HepG2 (cell line): ENCODE results near the gene PANK2. TPM values are rescaled to one million over a fixed set of nuclear protein-coding genes. Genes with fewer than 3 reads are reported as not detected.

ENCODE experiments used
- ATM ChIP-seq: fragments of 450-650 bp; IDR thresholded peaks from 2 replicates; pipeline ENCODE4 v1.7.1; 2017; ENCODE audit warnings: mild to moderate bottlenecking, borderline replicate concordance
- BCL6 ChIP-seq: IDR thresholded peaks from 2 replicates; pipeline ENCODE4 v1.6.1; 2016; ENCODE audit warnings: missing genetic modification reagents, missing compliant biosample characterization
- DR1 ChIP-seq: sonication (generic); formaldehyde crosslinking; IDR thresholded peaks from 2 replicates; pipeline ENCODE4 v1.8.0; 2021; ENCODE audit warnings: mild to moderate bottlenecking, missing genetic modification reagents, inconsistent platforms
- ESRRA ChIP-seq: sonication (generic); formaldehyde crosslinking; IDR thresholded peaks from 2 replicates; pipeline ENCODE4 v1.5.1; 2020; ENCODE audit warnings: mild to moderate bottlenecking, low read depth, missing genetic modification reagents
- MYNN ChIP-seq: sonication (generic); formaldehyde crosslinking; IDR thresholded peaks from 2 replicates; pipeline ENCODE4 v1.4.0; 2020; ENCODE audit warnings: mild to moderate bottlenecking, low read depth, missing genetic modification reagents
- NCOA1 ChIP-seq: sonication (generic); formaldehyde crosslinking; IDR thresholded peaks from 2 replicates; pipeline ENCODE4 v1.9.0; 2021; ENCODE audit warnings: missing genetic modification reagents
- NFATC3 ChIP-seq: sonication (generic); formaldehyde crosslinking; IDR thresholded peaks from 2 replicates; pipeline ENCODE4 v1.5.1; 2020; ENCODE audit warnings: mild to moderate bottlenecking, missing genetic modification reagents
- PHF21A ChIP-seq: sonication (generic); formaldehyde crosslinking; IDR thresholded peaks from 2 replicates; pipeline ENCODE4 v1.5.0; 2020; ENCODE audit warnings: mild to moderate bottlenecking, missing genetic modification reagents
- POLR2G ChIP-seq: fragments of 200-400 bp; formaldehyde crosslinking; IDR thresholded peaks from 2 replicates; pipeline ENCODE4 v1.6.1; 2018; ENCODE audit warnings: mild to moderate bottlenecking, low read depth, low read length, moderate library complexity
- RBM22 ChIP-seq: fragments of 200-400 bp; formaldehyde crosslinking; optimal IDR thresholded peaks from 2 replicates; pipeline ENCODE3; 2017; ENCODE audit warnings: mild to moderate bottlenecking, low read length, moderate library complexity
- REXO4 ChIP-seq: sonication (generic); formaldehyde crosslinking; IDR thresholded peaks from 2 replicates; pipeline ENCODE4 v1.8.0; 2022; ENCODE audit warnings: missing genetic modification reagents, mild to moderate bottlenecking, borderline replicate concordance
- SAP130 ChIP-seq: IDR thresholded peaks from 2 replicates; pipeline ENCODE4 v1.6.1; 2016; ENCODE audit warnings: low read depth
- SMAD1 ChIP-seq: sonication (generic); formaldehyde crosslinking; IDR thresholded peaks from 2 replicates; pipeline ENCODE4 v1.4.0; 2020; ENCODE audit warnings: missing genetic modification reagents, low read depth, mild to moderate bottlenecking, borderline replicate concordance
- SOX13 ChIP-seq, 3 experiments: fragments of 450-650 bp in 1 of 3; sonication (generic) in 1 of 3; formaldehyde crosslinking in 1 of 3; IDR thresholded peaks in 2 of 3; conservative IDR thresholded peaks in 1 of 3; 2 replicates each; pipeline versions ENCODE4 v1.5.0 to v1.6.1; 2016 to 2020; ENCODE audit warnings: antibody characterized with exemption in 1 of 3, mild to moderate bottlenecking in 1 of 3, missing compliant biosample characterization in 1 of 3, missing genetic modification reagents in 1 of 3, moderate library complexity in 1 of 3
- ZNF382 ChIP-seq: sonication (generic); formaldehyde crosslinking; IDR thresholded peaks from 2 replicates; pipeline ENCODE4 v1.5.0; 2020; ENCODE audit warnings: missing genetic modification reagents, mild to moderate bottlenecking, borderline replicate concordance
- ZNF737 ChIP-seq: sonication (generic); formaldehyde crosslinking; IDR thresholded peaks from 2 replicates; pipeline ENCODE4 v1.5.0; 2020; ENCODE audit warnings: missing genetic modification reagents, mild to moderate bottlenecking, borderline replicate concordance
- ZSCAN20 ChIP-seq: sonication (generic); formaldehyde crosslinking; IDR thresholded peaks from 2 replicates; pipeline ENCODE4 v1.4.0; 2020; ENCODE audit warnings: missing genetic modification reagents, mild to moderate bottlenecking, borderline replicate concordance
- polyA plus RNA-seq, 8 experiments: library from polyadenylated mRNA; depleted of rRNA in 3 of 8; stranded (reverse) in 7 of 8; unstranded in 1 of 8; fragments of >200 nt; fragmentation: Illumina TruSeq in 4 of 8; extraction: Trizol in 4 of 8; gene quantifications; 2 replicates each; pipeline versions ENCODE4 v1.2.1 to v1.2.3, GENCODE V29; 2011 to 2016; ENCODE audit warnings: low read depth in 4 of 8, missing spikeins in 1 of 8, mixed read lengths in 1 of 8; ENCODE audit not compliant: insufficient read depth in 1 of 8
- total RNA-seq, 5 experiments: library from RNA; depleted of rRNA; stranded (reverse); fragments of >200 nt; fragmentation: Illumina TruSeq; extraction: Trizol; gene quantifications; 2 replicates each; pipeline ENCODE4 v1.2.3, GENCODE V29; 2016; ENCODE audit warnings: low read depth in 1 of 5
- TF ChIP-seq, protein P1 (sequence below): sonication (generic); formaldehyde crosslinking; IDR thresholded peaks from 2 replicates; pipeline ENCODE4 v1.5.0; 2020; ENCODE audit warnings: mild to moderate bottlenecking, missing genetic modification reagents, moderate library complexity
- TF ChIP-seq, protein P2 (sequence below): IDR thresholded peaks from 2 replicates; pipeline ENCODE4 v1.6.1; 2016; ENCODE audit warnings: missing genetic modification reagents, missing compliant biosample characterization
- TF ChIP-seq, protein P3 (sequence below), 2 experiments: sonication (generic) in 1 of 2; formaldehyde crosslinking in 1 of 2; IDR thresholded peaks; 2 replicates each; pipeline versions ENCODE4 v1.4.0 to v1.6.1; 2018 to 2020; ENCODE audit warnings: missing genetic modification reagents in 2 of 2, borderline replicate concordance in 1 of 2, low read depth in 1 of 2, mild to moderate bottlenecking in 1 of 2, missing biosample characterization in 1 of 2
- TF ChIP-seq, protein P4 (sequence below): sonication (generic); formaldehyde crosslinking; IDR thresholded peaks from 2 replicates; pipeline ENCODE4 v1.9.0; 2021; ENCODE audit warnings: missing genetic modification reagents, mild to moderate bottlenecking, borderline replicate concordance
- TF ChIP-seq, protein P5 (sequence below): sonication (generic); formaldehyde crosslinking; IDR thresholded peaks from 2 replicates; pipeline ENCODE4 v1.4.0; 2020; ENCODE audit warnings: mild to moderate bottlenecking, low read depth, missing genetic modification reagents

Gene PANK2
- total and polyA plus RNA-seq, 2 of the 13 experiments (the other 11 are each of a cell fraction or from before 2014, with no cell fraction given), result 39.2 to 123 TPM

DNA sequence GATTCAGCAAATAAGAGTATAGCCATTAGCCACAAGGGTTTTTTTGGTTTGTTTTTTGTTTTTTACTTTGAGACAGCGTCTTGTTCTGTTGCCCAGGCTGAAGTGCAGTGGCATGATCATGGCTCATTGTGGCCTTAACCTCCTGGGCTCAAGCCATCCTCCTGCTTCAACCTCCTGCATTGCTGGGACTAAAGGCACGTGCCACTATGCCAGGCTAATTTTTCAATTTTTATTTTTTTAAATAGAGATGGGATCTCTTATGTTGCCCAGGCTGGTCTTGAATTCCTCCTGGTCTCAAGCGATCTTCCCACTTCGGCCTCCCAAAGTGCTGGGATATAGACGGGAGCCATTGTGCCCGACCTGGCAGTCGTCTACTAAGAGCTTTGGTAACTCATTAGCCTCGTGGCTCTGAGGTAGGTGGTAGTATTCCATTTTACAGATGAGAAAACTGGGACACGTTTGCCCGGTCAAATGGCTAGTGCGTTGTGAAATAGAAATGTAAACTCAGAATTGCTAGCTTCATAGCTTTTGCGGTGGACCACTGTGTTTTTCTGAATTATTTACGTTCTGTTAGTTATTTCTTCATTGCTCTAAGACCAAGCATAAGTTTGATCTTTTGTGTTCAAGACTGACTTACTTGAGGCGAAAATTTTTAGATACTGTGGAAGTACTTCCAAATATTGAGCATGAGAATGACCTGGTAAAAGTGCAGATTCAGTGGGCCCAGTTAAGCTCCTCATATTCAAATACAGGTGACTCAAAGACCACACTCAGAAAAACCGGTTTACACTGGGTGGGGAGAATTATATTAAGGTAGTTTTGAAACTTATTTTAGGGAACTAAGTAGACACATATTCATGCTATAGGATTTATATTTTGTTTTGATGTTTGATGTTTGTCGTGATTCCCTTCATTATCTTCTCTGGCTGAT lies 2.1 kb downstream of the PANK2 start (continued):
- TF ChIP-seq RBM22, result no peak
- TF ChIP-seq NFATC3 (CRISPR knock-in tag), result no peak
- TF ChIP-seq, protein P1, sequence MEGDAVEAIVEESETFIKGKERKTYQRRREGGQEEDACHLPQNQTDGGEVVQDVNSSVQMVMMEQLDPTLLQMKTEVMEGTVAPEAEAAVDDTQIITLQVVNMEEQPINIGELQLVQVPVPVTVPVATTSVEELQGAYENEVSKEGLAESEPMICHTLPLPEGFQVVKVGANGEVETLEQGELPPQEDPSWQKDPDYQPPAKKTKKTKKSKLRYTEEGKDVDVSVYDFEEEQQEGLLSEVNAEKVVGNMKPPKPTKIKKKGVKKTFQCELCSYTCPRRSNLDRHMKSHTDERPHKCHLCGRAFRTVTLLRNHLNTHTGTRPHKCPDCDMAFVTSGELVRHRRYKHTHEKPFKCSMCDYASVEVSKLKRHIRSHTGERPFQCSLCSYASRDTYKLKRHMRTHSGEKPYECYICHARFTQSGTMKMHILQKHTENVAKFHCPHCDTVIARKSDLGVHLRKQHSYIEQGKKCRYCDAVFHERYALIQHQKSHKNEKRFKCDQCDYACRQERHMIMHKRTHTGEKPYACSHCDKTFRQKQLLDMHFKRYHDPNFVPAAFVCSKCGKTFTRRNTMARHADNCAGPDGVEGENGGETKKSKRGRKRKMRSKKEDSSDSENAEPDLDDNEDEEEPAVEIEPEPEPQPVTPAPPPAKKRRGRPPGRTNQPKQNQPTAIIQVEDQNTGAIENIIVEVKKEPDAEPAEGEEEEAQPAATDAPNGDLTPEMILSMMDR (CRISPR knock-in tag), result no peak
- TF ChIP-seq ZNF737 (CRISPR knock-in tag), result no peak
- TF ChIP-seq BCL6 (CRISPR knock-in tag), result no peak
- no peak for TF ChIP-seq POLR2G
- no peak for TF ChIP-seq ESRRA (CRISPR knock-in tag)
- TF ChIP-seq SMAD1 (CRISPR knock-in tag), result no peak
- 0 out of 2 replicates have a peak, but pooled peaks have one; percentile 34 for TF ChIP-seq PHF21A (CRISPR knock-in tag)
- TF ChIP-seq, protein P2, sequence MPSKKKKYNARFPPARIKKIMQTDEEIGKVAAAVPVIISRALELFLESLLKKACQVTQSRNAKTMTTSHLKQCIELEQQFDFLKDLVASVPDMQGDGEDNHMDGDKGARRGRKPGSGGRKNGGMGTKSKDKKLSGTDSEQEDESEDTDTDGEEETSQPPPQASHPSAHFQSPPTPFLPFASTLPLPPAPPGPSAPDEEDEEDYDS (CRISPR knock-in tag), result no peak
- no peak for TF ChIP-seq ZNF382 (CRISPR knock-in tag)
- TF ChIP-seq, protein P3, sequence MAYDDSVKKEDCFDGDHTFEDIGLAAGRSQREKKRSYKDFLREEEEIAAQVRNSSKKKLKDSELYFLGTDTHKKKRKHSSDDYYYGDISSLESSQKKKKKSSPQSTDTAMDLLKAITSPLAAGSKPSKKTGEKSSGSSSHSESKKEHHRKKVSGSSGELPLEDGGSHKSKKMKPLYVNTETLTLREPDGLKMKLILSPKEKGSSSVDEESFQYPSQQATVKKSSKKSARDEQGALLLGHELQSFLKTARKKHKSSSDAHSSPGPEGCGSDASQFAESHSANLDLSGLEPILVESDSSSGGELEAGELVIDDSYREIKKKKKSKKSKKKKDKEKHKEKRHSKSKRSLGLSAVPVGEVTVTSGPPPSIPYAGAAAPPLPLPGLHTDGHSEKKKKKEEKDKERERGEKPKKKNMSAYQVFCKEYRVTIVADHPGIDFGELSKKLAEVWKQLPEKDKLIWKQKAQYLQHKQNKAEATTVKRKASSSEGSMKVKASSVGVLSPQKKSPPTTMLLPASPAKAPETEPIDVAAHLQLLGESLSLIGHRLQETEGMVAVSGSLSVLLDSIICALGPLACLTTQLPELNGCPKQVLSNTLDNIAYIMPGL (CRISPR knock-in tag; IDR thresholded peaks at IDR 0.05; ENCODE audit: borderline replicate concordance in 1 of 2, low read depth in 1 of 2), result no peak; a peak in 1 of 4 replicates
- no peak for TF ChIP-seq REXO4 (CRISPR knock-in tag)
- TF ChIP-seq, protein P4, sequence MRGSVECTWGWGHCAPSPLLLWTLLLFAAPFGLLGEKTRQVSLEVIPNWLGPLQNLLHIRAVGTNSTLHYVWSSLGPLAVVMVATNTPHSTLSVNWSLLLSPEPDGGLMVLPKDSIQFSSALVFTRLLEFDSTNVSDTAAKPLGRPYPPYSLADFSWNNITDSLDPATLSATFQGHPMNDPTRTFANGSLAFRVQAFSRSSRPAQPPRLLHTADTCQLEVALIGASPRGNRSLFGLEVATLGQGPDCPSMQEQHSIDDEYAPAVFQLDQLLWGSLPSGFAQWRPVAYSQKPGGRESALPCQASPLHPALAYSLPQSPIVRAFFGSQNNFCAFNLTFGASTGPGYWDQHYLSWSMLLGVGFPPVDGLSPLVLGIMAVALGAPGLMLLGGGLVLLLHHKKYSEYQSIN (CRISPR knock-in tag), result no peak
- TF ChIP-seq ATM, result no peak
- TF ChIP-seq SOX13 (IDR thresholded peaks at IDR 0.05), result no peak
- 0 out of 4 replicates have a peak, but pooled peaks of 1 of the 2 experiments have one; percentile 9 for TF ChIP-seq SOX13 (CRISPR knock-in tag; conservative IDR thresholded peaks at IDR 0.05 in 1 of 2, IDR thresholded peaks at IDR 0.05 in 1 of 2)
- TF ChIP-seq, protein P5, sequence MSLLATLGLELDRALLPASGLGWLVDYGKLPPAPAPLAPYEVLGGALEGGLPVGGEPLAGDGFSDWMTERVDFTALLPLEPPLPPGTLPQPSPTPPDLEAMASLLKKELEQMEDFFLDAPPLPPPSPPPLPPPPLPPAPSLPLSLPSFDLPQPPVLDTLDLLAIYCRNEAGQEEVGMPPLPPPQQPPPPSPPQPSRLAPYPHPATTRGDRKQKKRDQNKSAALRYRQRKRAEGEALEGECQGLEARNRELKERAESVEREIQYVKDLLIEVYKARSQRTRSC, result no peak
- 0 out of 2 replicates have a peak, but pooled peaks have one; percentile 74 for TF ChIP-seq ZSCAN20 (CRISPR knock-in tag)
- peak; percentile 40; the same call in 1 of the 2 replicates for TF ChIP-seq SAP130 (CRISPR knock-in tag)
- TF ChIP-seq NCOA1 (CRISPR knock-in tag), result peak; percentile 66; the same call in 1 of the 2 replicates
- no peak for TF ChIP-seq MYNN (CRISPR knock-in tag)
- TF ChIP-seq DR1, result no peak
